GM12891 (cell line): ENCODE measurements around the gene DAP3.
"Not testable (repeated sequence)": the region's sequence is repeated elsewhere in the genome, so short reads cannot be mapped to it uniquely, and the experiment has no call there.

ENCODE experiments used
- PAX5 ChIP-seq: IDR thresholded peaks from 2 replicates; pipeline ENCODE4 v1.6.1; 2011; ENCODE audit warnings: low read length, moderate library complexity, mild to moderate bottlenecking; ENCODE audit not compliant: insufficient read depth, severe bottlenecking
- POLR2A ChIP-seq: IDR thresholded peaks from 2 replicates; pipeline ENCODE4 v1.6.1; 2011; ENCODE audit warnings: low read depth, low read length, control low read depth
- POLR2AphosphoS5 ChIP-seq: IDR thresholded peaks from 2 replicates; pipeline ENCODE4 v1.6.1; 2011; ENCODE audit warnings: low read depth, low read length, control low read depth

- TF ChIP-seq POLR2A, PAX5, POLR2AphosphoS5: not testable (repeated sequence)
These were observed 27.7 kb upstream of the DAP3 start for GRCh38 chr1:155661239-155661638.
